CD4-positive, alpha-beta T cell treated with Interleukin-4 for 4 hours (primary cell): ENCODE results near the gene PILRB.

Experiments used
- DNase-seq: peaks from one replicate; pipeline ENCODE4 v3.0.0-alpha.2; 2020

The PILRB gene

GRCh38 chr7:100413346-100413745, 55.4 kb downstream of the PILRB start:
- DNase-seq, result no peak

GRCh38 chr7:100413889-100414288, 56.0 kb downstream of the PILRB start:
- no peak for DNase-seq

GRCh38 chr7:100415448-100415847, 57.5 kb downstream of the PILRB start:
- DNase-seq, result no peak
